ENCODE measurements around the gene ZNF492.
"Not testable (repeated sequence)": the region's sequence is repeated elsewhere in the genome, so short reads cannot be mapped to it uniquely, and the experiment has no call there.

Gene ZNF492

DNA sequence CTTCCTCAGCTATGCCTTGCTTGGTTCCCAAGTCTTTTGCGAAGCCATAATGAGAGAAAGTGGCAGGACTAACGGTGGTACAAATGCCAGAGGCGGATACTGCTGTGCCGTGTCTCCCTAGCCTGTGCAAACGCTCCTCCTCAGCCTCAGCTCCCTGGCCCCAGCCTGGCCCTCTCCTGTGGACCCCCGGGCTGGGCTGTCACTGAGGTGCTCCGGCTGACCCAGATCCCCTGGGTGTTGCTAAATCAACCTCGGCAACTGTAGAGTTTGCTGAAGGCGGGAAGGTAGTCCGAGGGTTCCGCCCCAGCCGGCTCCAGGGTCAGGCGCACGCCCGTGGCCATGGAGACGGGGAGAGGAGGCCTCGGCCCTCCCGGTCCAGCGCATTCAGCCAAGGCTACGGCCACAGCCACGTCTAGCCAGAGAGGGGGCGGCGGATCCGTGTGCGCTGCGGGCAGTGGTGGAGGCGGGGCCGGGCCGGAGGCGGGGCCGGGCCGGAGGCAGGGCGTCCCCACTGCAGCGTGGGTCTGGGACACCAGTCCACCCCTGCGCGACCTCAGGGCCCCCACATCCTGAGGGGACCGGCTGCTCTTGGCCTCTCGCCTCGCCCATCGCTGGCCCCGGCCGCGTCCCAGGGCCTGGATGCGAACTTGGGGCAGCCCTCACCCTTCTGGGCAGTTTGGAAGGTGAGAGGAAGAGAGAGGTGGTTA, 16.4 kb upstream of the ZNF492 start:
- DNase-seq = no peak

DNA sequence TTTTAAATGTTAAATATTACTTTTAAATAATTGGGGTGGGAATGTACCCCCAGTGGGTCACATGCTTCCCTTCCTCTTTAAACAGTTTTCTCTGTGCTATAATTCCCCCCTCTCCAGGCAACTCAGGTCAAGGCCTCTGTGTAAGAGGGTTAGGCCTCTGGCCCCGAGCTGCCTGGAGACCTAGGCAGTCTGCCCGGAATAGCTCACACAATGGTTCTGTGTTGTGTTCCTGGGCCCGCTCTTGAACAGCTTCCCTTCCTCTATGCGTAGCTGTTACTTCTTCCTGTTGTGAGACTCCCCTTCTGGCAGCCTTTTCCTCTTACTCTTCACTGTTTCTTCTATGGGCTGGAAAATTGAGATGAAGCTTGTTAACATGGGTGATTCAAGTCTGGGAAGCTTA, 14.8 kb upstream of the ZNF492 start:
- no peak for DNase-seq

DNA sequence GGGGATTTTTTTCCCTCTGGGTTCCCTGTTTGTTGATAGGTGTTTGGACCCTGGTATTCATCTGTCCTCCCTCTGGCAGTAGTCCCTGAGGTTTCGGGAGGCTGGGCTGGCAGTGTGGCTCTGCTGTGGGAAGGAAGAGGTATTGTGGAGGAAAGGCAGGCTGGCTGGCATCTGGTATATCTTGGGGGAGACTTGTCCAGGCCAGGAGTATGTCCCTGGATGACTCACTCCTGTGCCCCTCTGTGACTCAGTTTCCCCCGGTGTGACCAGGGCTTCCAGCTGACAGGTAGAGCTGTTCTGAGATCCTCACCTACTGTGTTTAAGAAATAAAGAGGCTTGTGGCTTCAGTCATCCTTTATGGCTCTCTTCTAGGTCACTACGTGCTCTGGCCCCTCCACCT, 14.2 kb upstream of the ZNF492 start:
- DNase-seq = no peak

DNA sequence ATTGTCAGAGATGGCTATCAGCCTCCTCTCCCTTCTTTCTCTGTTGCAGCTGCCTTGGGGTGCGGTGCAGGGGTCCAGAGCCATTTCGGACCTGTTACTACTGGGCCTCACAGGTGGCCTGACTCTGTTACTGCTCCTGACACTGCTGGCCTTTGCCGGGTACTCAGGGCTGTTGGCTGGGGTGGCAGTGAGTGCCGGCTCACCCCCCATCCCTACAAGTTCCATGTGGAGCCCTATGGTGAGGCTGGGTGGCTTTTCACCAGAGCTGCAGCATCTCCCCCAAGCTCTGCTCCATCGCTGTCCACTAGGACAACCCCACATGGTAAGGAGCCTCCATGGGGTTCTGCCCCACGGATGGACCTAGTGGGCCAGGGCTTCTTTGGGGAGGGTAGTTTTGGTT, 13.7 kb upstream of the ZNF492 start:
- DNase-seq = no peak

DNA sequence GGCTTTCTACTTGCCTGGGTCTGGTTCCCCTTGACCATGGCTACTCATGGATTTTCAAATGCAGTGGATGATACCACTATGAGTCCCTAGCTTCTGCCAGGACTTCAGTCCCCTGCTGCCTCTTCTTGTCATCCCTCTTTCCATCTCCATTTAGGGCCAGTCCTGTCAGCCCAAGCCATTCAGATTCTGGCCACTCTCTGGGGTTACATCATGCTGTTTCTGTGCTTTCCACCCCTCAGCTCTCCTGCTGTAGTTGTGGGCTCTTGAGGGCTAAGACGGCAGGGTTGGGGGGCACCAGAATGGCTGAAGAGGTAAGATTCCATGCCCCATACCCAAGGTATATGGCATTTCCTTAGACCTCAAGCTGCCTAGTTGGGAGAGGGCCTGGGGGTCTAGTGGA, 13.2 kb upstream of the ZNF492 start:
- no peak for DNase-seq

DNA sequence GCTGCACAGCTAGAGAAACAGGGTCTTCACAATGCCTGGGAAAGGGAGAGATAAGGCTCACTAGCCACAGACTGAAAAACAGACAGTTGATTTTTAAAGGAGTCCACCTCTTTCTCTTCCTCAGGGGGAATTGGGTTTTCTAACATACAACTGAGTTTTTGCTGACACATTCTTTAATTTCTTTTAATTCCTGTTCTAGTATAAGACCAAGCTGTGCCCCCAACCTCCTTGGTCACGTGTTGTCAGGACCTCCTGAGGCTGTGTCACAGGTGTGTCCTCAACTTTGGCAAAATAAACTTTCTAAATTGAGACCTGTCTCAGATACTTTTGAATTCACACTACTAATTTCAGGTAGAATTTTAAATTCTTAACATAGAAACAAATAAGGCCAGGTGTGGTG, 12.1 kb upstream of the ZNF492 start:
- no peak for DNase-seq

DNA sequence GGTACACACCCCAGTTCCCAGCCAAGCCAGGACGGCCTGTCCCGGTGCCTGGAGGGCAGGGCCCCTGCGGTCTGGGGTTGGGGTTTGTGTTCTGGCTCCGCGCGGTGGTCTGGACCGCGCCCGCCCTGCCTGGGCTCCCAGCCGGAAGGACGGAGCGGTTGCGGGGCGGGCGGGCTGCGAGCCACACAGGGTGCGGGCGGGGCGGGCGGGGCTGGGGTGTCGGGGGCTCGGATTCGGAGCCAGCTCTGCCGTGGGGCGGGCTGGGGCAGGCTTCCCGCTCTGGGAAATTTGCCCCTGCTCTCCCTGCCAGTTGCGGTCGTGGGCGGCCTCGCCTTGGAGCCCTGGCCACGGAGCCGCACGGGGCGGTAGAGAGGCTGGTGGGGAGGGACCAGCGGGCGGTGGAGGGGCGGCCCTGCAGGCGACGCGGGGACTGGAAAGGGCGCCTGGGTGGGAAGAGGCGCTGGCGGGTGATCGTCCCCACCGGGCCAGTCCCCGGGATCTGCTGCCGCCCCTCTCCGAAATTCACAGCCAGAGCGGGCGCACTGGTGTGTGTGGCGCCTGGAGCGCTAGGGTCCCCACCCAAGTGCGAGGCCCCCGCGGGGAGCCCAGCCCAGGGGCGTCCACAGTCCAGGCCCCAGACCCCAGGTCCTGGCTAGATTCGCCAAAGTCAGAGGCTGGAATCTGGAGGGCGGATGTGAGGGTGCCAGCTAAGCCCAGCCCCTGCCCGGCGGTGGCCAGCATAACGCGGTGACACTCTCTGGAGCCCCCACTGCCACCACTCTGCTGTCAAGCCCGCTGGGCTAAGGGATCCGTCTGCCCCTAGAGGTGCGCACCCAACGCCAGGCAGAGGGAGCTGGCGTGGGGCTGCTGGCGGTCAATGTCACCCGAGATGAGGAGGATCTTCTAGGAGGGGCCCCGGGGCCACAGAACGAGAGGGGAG, 11.0 kb upstream of the ZNF492 start:
- DNase-seq = no peak

DNA sequence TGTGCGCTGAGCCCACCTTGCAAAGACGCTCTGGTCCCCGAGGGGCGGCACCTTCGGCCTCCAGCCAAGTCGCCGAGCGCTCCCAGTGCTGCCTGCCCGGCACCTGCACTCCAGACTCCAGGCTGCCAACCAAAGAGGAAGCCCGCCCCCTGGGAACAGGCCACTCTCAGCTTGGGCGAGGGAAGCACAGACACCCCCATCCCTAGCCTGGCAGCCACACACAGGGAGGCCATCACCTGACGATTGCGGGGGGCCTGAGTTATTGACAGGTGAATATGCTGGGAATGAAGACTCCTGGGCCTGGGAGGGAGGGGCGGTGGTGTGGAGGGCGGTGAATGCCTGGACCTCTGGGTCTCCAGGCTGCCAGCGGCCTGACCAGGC, 10.3 kb upstream of the ZNF492 start:
- no peak for DNase-seq

DNA sequence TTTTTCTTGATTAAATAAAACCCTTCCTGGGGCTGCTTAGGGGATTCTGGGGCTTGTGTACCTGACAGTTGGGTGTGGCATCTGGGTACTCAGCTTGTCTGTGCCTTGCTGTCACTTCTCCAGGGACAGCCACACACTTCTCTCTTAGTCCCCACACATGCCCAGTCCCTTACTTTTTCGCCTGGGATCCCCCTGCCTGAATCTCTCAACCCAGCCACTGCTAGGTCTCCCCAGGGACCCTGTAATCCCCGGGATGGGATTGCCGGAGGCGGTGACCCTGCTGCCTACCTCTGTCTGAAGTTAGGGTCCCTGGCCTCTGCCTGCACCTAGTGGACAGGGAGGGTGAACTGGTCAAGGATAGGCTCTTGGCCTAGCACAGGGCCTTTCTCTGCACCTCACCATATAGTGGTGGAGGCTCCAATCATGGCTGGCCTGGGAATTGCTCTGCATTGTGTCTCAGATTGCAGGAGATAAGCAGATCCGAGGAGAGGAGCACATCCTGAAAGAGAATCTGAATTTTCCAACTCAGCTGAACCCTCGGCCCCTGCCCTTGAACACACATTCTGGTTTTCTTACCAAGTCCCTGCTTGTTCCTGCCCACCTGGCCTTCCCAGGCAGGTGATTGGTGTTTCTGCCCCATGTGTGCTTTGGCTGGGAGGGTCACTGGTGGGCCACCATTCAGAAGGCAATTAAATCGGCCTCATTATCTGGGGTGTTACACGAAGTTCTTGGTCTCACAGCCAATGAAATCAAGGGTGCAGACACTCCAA, 8.7 kb upstream of the ZNF492 start:
- DNase-seq = no peak

DNA sequence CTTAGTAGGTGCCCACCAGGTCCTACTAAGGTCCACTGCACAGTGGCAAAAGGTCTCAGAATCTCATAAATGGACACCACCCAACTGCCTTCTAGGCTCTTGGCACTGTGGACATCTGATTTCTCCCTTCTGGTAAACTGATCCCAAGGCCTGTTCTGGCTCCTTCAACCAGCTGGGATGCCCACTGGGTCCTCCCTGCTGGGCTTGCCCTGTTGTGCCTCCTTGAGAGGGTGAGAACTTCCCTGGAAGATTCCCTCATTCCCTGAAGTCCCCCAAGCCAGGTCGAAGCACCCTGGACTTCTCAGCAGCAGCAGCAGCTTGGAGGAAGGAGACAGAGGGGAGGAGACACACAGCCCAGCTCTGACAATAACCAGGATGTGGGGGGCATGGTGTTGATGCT, 6.6 kb upstream of the ZNF492 start:
- DNase-seq = no peak

DNA sequence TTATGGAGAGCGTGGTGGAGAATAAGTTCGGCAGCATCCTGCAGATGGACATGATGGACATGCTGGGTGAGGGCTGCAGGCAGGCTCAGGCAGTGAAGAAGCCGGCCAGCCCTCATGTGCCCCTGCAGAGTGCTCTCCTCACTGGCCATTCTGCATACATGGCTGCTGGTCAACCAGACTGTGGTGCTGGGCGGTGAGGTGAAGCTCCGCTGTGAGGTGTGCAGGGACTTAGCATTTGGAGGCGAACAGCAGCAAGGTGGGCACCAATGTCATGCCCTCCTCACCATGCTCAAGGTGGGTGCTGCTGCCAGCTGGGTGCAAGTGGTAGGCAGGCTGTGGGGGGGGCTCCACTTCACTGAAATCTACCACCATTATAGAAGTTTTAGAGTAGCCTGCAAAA, 5.7 kb upstream of the ZNF492 start:
- no peak for DNase-seq

DNA sequence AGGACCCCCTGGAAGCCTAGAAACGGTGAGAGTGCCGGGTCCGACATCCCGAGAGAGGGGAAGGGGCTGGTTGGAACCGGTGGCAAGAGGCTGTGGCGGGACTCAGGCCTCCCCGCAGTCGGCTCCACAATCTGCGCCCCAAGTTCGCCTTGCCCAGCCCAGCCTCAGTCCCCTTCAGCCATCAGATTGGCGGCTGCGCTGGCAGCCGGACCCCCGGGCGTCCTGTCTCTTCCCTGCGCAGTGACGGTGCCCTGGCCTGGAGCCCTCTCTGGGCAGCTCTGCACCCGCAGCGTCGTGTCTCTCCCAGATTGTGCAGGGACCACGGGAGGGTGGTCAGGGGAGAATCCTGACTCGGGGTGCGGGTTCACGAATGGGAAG, 315 bp downstream of the ZNF492 start:
- DNase-seq = no peak

DNA sequence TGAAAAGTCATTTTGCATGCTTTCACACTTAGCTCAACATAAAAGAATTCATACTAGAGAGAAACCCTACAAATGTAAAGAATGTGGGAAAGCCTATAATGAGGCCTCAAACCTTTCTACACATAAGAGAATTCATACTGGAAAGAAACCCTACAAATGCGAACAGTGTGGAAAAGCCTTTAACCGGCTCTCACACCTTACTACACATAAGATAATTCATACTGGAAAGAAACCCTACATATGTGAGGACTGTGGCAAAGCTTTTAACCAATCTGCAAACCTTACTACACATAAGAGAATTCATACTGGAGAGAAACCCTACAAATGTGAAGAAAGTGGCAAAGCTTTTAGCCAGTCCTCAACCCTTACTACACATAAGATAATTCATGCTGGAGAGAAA, 51.4 kb downstream of the ZNF492 start:
- DNase-seq = not testable (repeated sequence)

DNA sequence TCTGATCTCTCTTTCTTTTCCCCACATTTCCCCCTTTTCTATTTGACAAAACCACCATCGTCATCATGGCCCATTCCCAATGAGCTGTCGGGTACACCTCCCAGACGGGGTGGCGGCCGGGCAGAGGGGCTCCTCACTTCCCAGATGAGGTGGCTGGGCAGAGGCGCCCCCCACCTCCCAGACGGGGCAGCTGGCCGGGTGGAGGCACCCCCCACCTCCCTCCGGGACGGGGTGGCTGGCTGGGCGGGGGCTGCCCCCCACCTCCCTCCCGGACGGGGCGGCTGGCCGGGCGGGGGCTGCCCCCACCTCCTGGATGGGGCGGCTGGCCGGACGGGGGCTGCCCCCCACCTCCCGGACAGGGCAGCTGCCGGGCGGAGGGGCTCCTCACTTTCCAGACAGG, 68.5 kb downstream of the ZNF492 start:
- not testable (repeated sequence) for DNase-seq

DNA sequence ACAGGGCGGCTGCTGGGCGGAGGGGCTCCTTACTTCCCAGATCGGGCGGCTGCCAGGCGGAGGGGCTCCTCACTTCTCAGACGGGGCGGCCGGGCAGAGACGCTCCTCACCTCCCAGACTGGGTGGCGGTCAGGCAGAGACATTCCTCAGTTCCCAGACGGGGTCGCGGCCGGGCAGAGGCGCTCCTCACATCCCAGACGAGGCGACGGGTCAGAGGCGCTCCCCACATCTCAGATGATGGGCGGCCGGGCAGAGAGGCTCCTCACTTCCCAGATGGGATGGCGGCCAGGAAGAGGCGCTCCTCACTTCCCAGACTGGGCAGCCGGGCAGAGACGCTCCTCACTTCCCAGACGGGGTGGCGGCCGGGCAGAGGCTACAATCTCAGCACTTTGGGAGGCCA, 69.0 kb downstream of the ZNF492 start:
- not testable (repeated sequence) for DNase-seq

DNA sequence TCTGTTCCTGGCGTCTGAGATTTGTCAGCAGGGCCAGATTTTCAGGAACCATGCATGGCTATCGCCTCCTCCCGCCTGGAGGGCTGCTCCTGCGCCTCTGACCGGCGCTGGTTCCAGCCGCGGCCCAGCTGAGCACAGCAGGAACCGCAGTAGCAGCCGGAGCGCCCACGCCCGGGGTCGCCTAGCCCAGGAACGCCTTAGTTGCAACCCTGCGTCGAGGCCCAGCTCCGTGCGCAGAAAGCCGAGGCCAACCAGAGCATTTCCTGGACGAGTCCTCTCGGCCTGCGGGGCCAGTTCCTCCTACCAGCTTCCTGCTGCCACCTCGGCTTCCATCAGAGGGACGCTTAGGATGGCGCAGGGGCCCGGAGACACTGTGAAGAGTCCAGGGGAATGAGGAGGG, 74.9 kb downstream of the ZNF492 start:
- no peak for DNase-seq
